GM23338 (cell line): ENCODE measurements around the gene CLASP2. TPM values are rescaled to one million over a fixed set of nuclear protein-coding genes. Genes with fewer than 3 reads are reported as not detected.

ENCODE experiments used
- ATAC-seq: fragments of 200-7000 bp; cut with Tn5 transposase; 3 replicates; pipeline ENCODE4 v1.9.1; 2020
- DNase-seq: peaks from one replicate; pipeline ENCODE4 v3.0.0-alpha.2; 2015; ENCODE audit warnings: low spot score
- H2AFZ ChIP-seq: fragments of 200-600 bp; sonication (generic); 2 replicates; pipeline ENCODE4 v1.8.0; 2016; ENCODE audit warnings: antibody characterized with exemption, mild to moderate bottlenecking, moderate library complexity
- H3F3A ChIP-seq: fragments of 200-600 bp; sonication (generic); replicated peaks from 2 replicates; pipeline ENCODE4 v1.8.0; 2017; ENCODE audit warnings: antibody characterized with exemption, mixed run types, low read depth
- H3K27ac ChIP-seq: fragments of 200-600 bp; sonication (generic); 2 replicates; pipeline ENCODE4 v1.6.1; 2016; ENCODE audit warnings: low read depth
- H3K27me3 ChIP-seq: fragments of 200-600 bp; sonication (generic); 2 replicates; pipeline ENCODE4 v1.8.0; 2016; ENCODE audit warnings: mild to moderate bottlenecking, mixed run types, moderate library complexity; ENCODE audit not compliant: insufficient read depth
- H3K36me3 ChIP-seq: fragments of 200-600 bp; sonication (generic); 2 replicates; pipeline ENCODE4 v1.8.0; 2016; ENCODE audit warnings: mild to moderate bottlenecking; ENCODE audit not compliant: insufficient read depth
- H3K4me1 ChIP-seq: fragments of 200-600 bp; sonication (generic); 2 replicates; pipeline ENCODE4 v1.8.0; 2016; ENCODE audit warnings: mild to moderate bottlenecking, moderate library complexity; ENCODE audit not compliant: insufficient read depth
- H3K4me2 ChIP-seq: fragments of 200-600 bp; sonication (generic); 2 replicates; pipeline ENCODE4 v1.7.1; 2017; ENCODE audit warnings: mixed run types
- H3K4me3 ChIP-seq: fragments of 200-600 bp; sonication (generic); 2 replicates; pipeline ENCODE4 v1.6.1; 2016; ENCODE audit warnings: mixed run types
- H3K79me2 ChIP-seq: fragments of 200-600 bp; sonication (generic); replicated peaks from 2 replicates; pipeline ENCODE4 v1.8.0; 2017; ENCODE audit warnings: mild to moderate bottlenecking; ENCODE audit not compliant: insufficient read depth
- H3K9me2 ChIP-seq: fragments of 200-600 bp; sonication (generic); 2 replicates; pipeline ENCODE4 v1.8.0; 2017; ENCODE audit not compliant: insufficient read depth
- H4K20me1 ChIP-seq: fragments of 200-600 bp; sonication (generic); replicated peaks from 2 replicates; pipeline ENCODE4 v1.8.0; 2017; ENCODE audit warnings: mild to moderate bottlenecking; ENCODE audit not compliant: insufficient read depth
- H3K27ac Mint-ChIP-seq: 2 replicates; pipeline ENCODE4 v1.8.0; 2020; ENCODE audit warnings: inconsistent platforms, mild to moderate bottlenecking, moderate library complexity, mixed read lengths
- H3K27me3 Mint-ChIP-seq: 3 replicates; pipeline ENCODE4 v1.8.0; 2022; ENCODE audit warnings: low read depth, mild to moderate bottlenecking, moderate library complexity, mixed read lengths, inconsistent platforms; ENCODE audit not compliant: insufficient read depth, poor library complexity
- H3K36me3 Mint-ChIP-seq: 3 replicates; pipeline ENCODE4 v1.8.0; 2021; ENCODE audit warnings: low read depth, mild to moderate bottlenecking, inconsistent platforms, moderate library complexity, mixed read lengths
- H3K4me1 Mint-ChIP-seq: 3 replicates; pipeline ENCODE4 v1.8.0; 2020; ENCODE audit warnings: mild to moderate bottlenecking, inconsistent platforms, mixed read lengths
- H3K4me3 Mint-ChIP-seq: 3 replicates; pipeline ENCODE4 v1.8.0; 2021; ENCODE audit warnings: moderate library complexity, mild to moderate bottlenecking, inconsistent platforms, mixed read lengths
- H3K9me3 Mint-ChIP-seq: 3 replicates; pipeline ENCODE4 v1.8.0; 2020; ENCODE audit warnings: moderate library complexity, mild to moderate bottlenecking, inconsistent platforms, mixed read lengths
- CREB1 ChIP-seq: fragments of 250-450 bp; sonication (Bioruptor Pico); IDR thresholded peaks from 2 replicates; pipeline ENCODE4 v1.5.0; 2020; ENCODE audit warnings: low read depth, mild to moderate bottlenecking, moderate library complexity
- CTCF ChIP-seq, 2 experiments: fragments of 200-600 bp in 1 of 2; sonication (generic) in 1 of 2; conservative IDR thresholded peaks; 2 replicates each; pipeline versions ENCODE4 v1.5.1 to v1.6.1; 2016 to 2017; ENCODE audit warnings: antibody characterized with exemption in 2 of 2, low read depth in 2 of 2, mild to moderate bottlenecking in 2 of 2, moderate library complexity in 1 of 2
- ETS1 ChIP-seq: IDR thresholded peaks from 2 replicates; pipeline ENCODE4 v1.6.1; 2016; ENCODE audit warnings: antibody characterized with exemption
- EZH2 ChIP-seq: fragments of 200-600 bp; sonication (generic); IDR thresholded peaks from one replicate; pipeline ENCODE4 v1.8.0; 2017; ENCODE audit warnings: antibody characterized with exemption, mild to moderate bottlenecking, low read depth; ENCODE audit not compliant: unreplicated experiment
- EZH2phosphoT487 ChIP-seq: fragments of 200-600 bp; sonication (generic); IDR thresholded peaks from one replicate; pipeline ENCODE4 v1.8.1; 2018; ENCODE audit warnings: antibody characterized with exemption; ENCODE audit not compliant: unreplicated experiment
- JUNB ChIP-seq: IDR thresholded peaks from one replicate; pipeline ENCODE4 v1.6.1; 2016; ENCODE audit warnings: antibody characterized with exemption; ENCODE audit not compliant: unreplicated experiment
- NANOG ChIP-seq: IDR thresholded peaks from 2 replicates; pipeline ENCODE4 v1.6.1; 2016; ENCODE audit warnings: antibody characterized with exemption, borderline replicate concordance
- POLR2AphosphoS5 ChIP-seq: IDR thresholded peaks from 2 replicates; pipeline ENCODE4 v1.6.1; 2016; ENCODE audit warnings: antibody characterized with exemption, low read depth
- REST ChIP-seq: IDR thresholded peaks from one replicate; pipeline ENCODE4 v1.6.1; 2018; ENCODE audit warnings: antibody characterized with exemption; ENCODE audit not compliant: unreplicated experiment
- STAT1 ChIP-seq: IDR thresholded peaks from one replicate; pipeline ENCODE4 v1.6.1; 2016; ENCODE audit warnings: antibody characterized with exemption; ENCODE audit not compliant: unreplicated experiment
- ZNF114 ChIP-seq: fragments of 250-450 bp; sonication (Bioruptor Pico); IDR thresholded peaks from 2 replicates; pipeline ENCODE4 v1.5.0; 2020; ENCODE audit warnings: mild to moderate bottlenecking, moderate library complexity
- ZNF331 ChIP-seq: fragments of 250-450 bp; sonication (Bioruptor Pico); IDR thresholded peaks from 2 replicates; pipeline ENCODE4 v1.5.0; 2020; ENCODE audit warnings: low read depth, mild to moderate bottlenecking, moderate library complexity
- ZNF462 ChIP-seq: fragments of 250-450 bp; sonication (Bioruptor Pico); IDR thresholded peaks from 2 replicates; pipeline ENCODE4 v1.5.0; 2020; ENCODE audit warnings: mild to moderate bottlenecking, moderate library complexity
- polyA plus RNA-seq: library from polyadenylated mRNA; unstranded; fragments of >200 nt; fragmentation: Nextera tagmentation; extraction: Ambion mirVana; gene quantifications from 2 replicates; pipeline ENCODE4 v1.2.1, GENCODE V29; 2016
- total RNA-seq: library from RNA; depleted of rRNA; stranded (reverse); fragments of >200 nt; shearing (Covaris generic); gene quantifications from 2 replicates; pipeline ENCODE4 v1.2.3, GENCODE V29; 2014

The CLASP2 gene
- total and polyA plus RNA-seq, 2 experiments from 2014 or later: 12.8 to 74.6 TPM

GRCh38 chr3:33663042-33663441 lies 55.0 kb downstream of the CLASP2 start:
- no peaks in the 10 kb centered on the region for H3F3A ChIP-seq
- no peak overlapping the region for H3K27ac Mint-ChIP-seq
- no peak overlapping the region for H2AFZ ChIP-seq
- H3K9me3 Mint-ChIP-seq: no peaks in the 10 kb centered on the region
- TF ChIP-seq REST (no peak), CREB1 (CRISPR knock-in tag) (no peak), EZH2phosphoT487 (no peak), STAT1 (no peak), CTCF (conservative IDR thresholded peaks at IDR 0.05; ENCODE audit: low read depth in 2 of 2) (no peak), NANOG (no peak), EZH2 (no peak), ZNF331 (CRISPR knock-in tag) (no peak), ZNF462 (CRISPR knock-in tag) (no peak), ETS1 (no peak), JUNB (no peak), ZNF114 (CRISPR knock-in tag) (no peak), POLR2AphosphoS5 (no peak)
- peaks cover 28% of the 10 kb centered on the region for H3K4me1 Mint-ChIP-seq
- H3K4me3 Mint-ChIP-seq: no peak overlapping the region
- H3K36me3 Mint-ChIP-seq: peaks cover 3% of the 10 kb centered on the region; the same call in 1 of the 3 replicates
- no peak overlapping the region for H3K27ac ChIP-seq
- no peak overlapping the region for H3K4me3 ChIP-seq
- no peaks in the 10 kb centered on the region for H4K20me1 ChIP-seq
- peaks cover 13% of the 10 kb centered on the region for H3K4me1 ChIP-seq
- DNase-seq (no peak), ATAC-seq (no peak)
- H3K9me2 ChIP-seq: no peaks in the 10 kb centered on the region
- no peaks in the 10 kb centered on the region for H3K27me3 ChIP-seq
- H3K79me2 ChIP-seq: peaks cover 9% of the 10 kb centered on the region; the same call in 1 of the 2 replicates
- H3K36me3 ChIP-seq: no peaks in the 10 kb centered on the region
- peaks cover 5% of the 10 kb centered on the region for H3K27me3 Mint-ChIP-seq
- H3K4me2 ChIP-seq: no peak overlapping the region
